Measurements from ENCODE around the gene ACOT9.
"Not testable (repeated sequence)": the region's sequence is repeated elsewhere in the genome, so short reads cannot be mapped to it uniquely, and the experiment has no call there.

Gene ACOT9

GRCh38 chrX:23765868-23766267 lies 22.8 kb upstream of the ACOT9 start:
- no peak for DNase-seq (ENCODE audit: low read depth in 2 of 2)

DNA sequence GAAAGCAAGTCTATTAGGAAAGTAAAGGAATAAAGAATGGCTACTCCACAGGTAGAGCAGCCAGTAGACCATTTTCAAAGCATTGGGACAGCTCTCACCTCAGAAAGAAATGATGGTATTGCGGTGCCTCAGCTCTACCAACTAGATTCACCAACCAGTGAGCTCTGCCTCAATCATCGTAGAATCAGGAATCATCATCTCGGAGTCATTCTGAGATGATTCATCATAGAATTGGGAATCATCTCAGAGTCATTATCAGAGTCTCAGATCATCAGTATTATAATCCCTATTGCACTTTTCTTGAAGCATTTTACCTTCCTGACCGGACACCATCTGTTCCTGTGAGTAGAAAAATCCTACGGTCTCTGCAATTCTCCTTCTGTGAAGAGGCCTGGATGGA lies 22.4 kb upstream of the ACOT9 start:
- DNase-seq (ENCODE audit: low read depth in 2 of 2) = no peak

- DNase-seq (ENCODE audit: low read depth in 2 of 2) = no peak
Observed at GRCh38 chrX:23764188-23764984, 21.3 kb upstream of the ACOT9 start.

GRCh38 chrX:23759821-23760220 lies 16.7 kb upstream of the ACOT9 start:
- DNase-seq (ENCODE audit: low read depth in 2 of 2) = no peak

GRCh38 chrX:23756165-23756564 lies 13.1 kb upstream of the ACOT9 start:
- DNase-seq (ENCODE audit: low read depth in 2 of 2) = peak; percentile 16 to 28

DNA sequence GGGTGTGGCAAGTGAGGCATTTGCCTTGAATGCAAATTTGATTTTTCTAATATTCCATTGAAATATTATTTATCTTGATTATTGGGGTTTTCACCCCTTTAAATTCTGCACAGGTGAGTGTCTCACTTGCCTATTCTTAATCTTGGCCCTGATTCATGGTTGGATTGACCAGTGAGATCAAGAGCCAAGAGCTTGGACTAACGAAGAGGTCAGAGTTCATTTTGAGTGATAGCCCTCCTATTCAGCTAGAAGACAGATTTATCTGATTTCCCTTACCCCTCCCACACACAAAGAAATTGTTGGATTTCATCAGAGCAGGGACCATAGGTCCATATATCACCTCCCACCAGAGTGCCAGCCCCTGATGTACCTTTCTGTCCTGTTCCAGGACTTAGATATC lies 11.6 kb upstream of the ACOT9 start:
- DNase-seq (ENCODE audit: low read depth in 2 of 2) = no peak

DNA sequence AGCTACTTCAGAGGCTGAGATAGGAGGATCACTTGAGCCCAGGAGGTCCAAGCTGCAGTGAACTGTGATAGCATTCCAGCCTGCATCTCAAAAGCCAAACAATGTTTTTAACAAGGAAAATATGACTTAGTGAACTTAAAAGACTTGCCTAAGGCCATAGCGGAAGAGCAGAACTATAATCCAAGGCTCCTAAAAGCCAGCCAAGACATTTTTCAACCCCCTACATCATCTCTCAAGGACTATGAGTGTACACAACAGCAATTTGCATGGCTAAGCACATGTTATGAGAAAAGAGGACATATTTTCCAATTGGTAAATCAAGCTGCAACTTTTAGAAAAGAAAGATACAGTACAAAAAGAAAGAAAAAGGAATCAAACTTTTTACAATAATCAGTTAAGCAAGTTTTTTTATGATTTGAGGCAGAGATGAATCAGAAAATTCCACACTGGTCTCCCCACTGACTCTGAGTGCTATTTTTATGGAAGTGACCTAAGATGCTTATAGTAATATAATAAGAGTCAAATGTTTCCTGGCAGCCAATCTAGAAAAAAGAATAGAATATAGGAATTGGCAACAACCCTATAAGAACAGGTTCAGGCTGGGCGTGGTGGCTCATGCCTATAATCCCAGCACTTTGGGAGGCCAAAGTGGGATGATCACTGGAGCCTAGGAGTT lies 9.8 kb upstream of the ACOT9 start:
- no peak for DNase-seq (ENCODE audit: low read depth in 2 of 2)

- DNase-seq (ENCODE audit: low read depth in 2 of 2) = no peak
Observed at GRCh38 chrX:23749576-23749975, 6.5 kb upstream of the ACOT9 start.

DNA sequence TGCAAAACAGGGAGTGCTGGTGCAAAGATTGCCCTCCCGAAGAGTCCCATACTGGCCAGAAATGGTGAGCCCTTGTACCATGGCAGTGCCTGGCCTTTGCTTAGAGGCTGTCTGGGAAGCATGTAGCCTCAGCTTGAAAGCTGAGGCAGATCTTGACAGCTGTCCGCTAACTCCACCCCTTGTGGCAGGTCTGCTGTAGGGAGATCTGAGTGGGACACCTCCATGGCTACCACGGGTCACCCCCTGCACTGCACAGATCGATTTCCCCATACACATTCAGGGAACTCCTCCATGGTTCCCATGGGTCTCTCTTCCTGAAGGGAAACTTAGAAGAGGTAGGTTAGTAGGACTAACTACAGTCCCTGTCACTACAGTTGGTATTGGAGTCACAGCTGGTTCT lies 6.1 kb upstream of the ACOT9 start:
- DNase-seq (ENCODE audit: low read depth in 2 of 2) = no peak

GRCh38 chrX:23745786-23746185 lies 2.7 kb upstream of the ACOT9 start:
- no peak for DNase-seq (ENCODE audit: low read depth in 2 of 2)

DNA sequence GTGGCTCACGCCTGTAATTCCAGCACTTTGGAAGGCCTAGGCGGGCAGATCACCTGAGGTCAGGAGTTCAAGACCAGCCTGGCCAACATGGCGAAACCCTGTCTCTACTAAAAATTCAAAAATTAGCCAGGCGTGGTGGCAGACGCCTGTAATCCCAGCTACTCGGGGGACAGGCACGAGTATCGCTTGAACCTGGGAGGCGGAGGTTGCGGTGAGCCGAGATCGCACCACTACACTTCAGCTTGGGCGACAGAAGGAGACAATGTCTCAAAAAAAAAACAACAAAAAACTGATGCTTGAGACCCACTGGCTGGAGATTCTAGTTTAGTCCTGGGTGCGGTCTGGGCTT lies 521 bp upstream of the ACOT9 start:
- DNase-seq (ENCODE audit: low read depth in 2 of 2) = not testable (repeated sequence)

GRCh38 chrX:23742174-23742696 lies 841 bp downstream of the ACOT9 start:
- no peak for DNase-seq (ENCODE audit: low read depth in 2 of 2)

GRCh38 chrX:23737413-23737812 lies 5.7 kb downstream of the ACOT9 start:
- DNase-seq (ENCODE audit: low read depth in 2 of 2) = no peak

- DNase-seq (ENCODE audit: low read depth in 2 of 2) = no peak
Observed at GRCh38 chrX:23736030-23736429, 7.0 kb downstream of the ACOT9 start.

DNA sequence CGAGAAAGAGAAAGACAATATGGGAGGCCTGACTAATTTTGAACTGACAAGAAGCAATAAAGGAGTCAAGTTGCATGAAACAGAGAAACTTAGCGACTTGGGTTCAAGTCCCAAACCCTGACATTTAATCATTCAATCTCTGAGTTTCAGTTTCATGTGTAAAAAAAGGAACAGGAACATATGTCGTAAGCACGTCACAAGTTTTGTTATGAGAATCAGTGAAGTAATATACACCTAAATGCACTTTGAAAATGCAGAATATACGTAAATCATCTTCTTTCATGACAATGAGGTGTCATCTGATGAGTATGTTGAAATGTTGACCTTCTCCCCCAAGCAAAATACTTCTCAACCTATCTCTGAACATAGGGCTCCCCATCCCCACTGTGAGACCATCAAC lies 10.4 kb downstream of the ACOT9 start:
- DNase-seq (ENCODE audit: low read depth in 2 of 2) = no peak

- DNase-seq (ENCODE audit: low read depth in 2 of 2) = no peak
Observed at GRCh38 chrX:23731951-23732350, 11.1 kb downstream of the ACOT9 start.

GRCh38 chrX:23729214-23729613 lies 13.9 kb downstream of the ACOT9 start:
- DNase-seq (ENCODE audit: low read depth in 2 of 2) = no peak

GRCh38 chrX:23727206-23727605 lies 15.9 kb downstream of the ACOT9 start:
- no peak for DNase-seq (ENCODE audit: low read depth in 2 of 2)

DNA sequence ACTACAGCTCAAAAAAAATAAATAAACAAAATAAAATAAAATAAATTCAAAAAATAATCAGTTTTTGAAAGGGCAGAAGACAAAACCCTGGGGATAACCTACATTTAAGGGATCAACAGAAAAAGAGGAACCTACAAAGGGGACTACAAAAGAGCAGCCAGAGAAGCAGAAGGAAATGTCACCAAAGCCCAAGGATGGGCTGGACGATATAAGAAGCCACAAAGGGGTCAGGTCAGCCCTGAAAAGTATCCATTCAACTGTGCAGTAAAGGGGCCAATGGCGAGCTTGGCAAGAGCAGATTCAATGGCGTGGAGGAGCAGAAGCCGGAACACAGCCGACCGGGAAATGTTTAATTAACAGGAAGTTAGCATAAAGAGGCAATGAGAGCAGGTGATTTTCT lies 16.9 kb downstream of the ACOT9 start:
- DNase-seq (ENCODE audit: low read depth in 2 of 2) = no peak

GRCh38 chrX:23720117-23720677 lies 22.9 kb downstream of the ACOT9 start:
- DNase-seq (ENCODE audit: low read depth in 2 of 2) = no peak

DNA sequence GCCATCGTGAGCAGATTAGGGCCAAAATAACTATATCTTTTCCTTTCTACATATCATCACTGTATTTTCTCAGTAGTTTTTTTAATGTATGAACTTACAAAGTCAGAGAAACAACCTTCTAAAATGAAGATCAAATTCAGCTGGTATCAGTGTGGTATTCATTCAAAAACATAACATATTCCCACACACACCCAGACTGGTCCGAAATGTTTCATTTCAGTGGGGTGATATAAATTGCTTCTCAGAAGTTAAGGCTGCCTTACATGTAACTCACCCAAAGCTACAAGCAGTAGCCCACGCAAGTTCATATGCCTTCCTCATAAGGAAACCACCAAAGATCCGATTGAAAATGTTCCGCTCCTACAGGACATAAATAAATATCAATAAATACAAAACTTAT lies 37.8 kb downstream of the ACOT9 start:
- DNase-seq (ENCODE audit: low read depth in 2 of 2) = no peak

DNA sequence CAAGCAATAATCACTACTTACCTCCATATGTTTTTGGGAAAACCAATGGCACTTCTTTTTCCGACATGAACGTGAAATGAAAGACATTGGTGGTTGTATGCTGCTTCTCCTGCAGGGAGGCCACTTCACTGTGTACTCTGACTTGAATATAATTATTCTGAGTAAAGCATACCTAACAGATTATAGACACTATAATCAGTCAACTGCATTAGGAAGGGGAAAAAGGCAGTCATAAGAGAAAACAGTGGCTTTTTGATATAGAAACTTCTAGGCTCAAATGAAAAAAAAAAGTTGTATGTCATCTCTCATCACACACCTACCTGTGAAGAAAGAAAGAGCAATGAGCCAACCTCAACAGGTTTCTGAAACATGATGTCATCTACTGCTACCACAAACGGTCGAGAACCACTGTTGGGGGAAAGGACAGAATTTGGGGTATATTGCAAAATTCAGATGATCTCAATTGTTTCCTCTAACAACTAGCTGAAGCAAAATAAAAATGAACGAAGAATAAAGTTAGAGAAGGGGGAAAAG lies 38.3 kb downstream of the ACOT9 start:
- DNase-seq (ENCODE audit: low read depth in 2 of 2) = no peak
